ENCODE measurements around the gene RTN1.

The RTN1 gene

GRCh38 chr14:59769586-59769985, 101.0 kb downstream of the RTN1 start:
- TF ChIP-seq CTCF (IDR thresholded peaks at IDR 0.05): no peak

DNA sequence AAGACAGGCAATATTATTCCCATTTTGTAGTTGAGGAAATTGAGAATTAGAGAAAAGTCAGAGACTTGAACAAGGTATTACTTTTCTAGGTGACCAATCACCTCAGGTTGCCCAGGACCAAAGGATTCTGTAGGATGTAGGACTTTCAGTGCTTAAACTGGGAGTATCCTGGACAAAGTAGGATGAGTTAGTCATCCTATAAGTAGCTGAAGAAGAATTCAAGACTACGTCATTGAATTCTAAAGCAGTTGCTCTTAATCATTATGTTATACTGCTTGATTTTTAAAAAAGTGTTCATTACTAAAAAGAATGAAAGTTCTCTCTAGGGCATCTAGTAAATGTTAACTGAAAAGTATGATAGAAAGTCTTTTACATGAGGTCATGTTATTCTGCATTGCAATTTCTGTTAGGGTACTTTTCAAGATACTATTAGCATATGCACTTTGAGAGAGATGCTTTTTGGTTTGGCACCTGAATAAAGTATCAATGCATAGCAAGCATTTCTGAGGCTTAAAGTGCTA, 101.7 kb downstream of the RTN1 start:
- TF ChIP-seq CTCF (IDR thresholded peaks at IDR 0.05): no peak

DNA sequence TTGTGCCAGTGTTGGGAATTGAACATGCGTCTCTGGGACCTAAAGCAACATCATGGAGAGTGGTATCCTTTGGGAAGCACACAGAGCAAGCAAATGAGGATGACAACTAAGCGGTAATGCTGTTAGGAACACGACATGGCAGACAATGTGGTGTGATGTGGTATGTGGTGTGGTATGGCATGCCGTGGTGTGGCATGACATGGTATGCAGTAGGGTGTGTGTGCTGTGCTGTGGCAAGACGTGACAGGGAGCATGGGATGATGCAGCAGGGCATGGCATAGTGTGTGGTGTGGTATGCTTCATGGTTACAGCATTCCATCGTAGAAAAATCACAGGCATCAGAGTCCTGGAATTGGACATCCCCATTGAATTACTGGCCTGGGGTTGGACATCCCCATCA, 108.7 kb downstream of the RTN1 start:
- TF ChIP-seq CTCF (IDR thresholded peaks at IDR 0.05): no peak

GRCh38 chr14:59755409-59756135, 115.0 kb downstream of the RTN1 start:
- no peak for TF ChIP-seq CTCF (IDR thresholded peaks at IDR 0.05)

DNA sequence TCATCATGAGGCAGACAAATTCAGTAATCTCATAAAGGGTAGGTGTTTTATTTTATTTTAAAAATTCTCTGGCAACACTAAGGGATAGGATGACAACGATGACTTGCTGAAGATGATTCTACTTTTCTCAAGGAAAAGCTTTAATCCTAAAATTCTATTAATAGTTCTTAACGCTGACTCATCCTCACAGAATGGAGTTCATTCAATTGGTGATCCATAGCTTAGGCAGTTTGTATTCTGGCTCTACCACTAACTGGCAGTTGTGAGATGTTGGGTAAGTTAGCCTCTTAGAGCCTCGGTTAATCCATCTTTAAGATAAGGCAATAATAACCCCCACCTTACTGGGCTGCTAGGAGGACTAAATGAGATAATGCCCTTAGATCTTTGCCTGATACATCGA, 116.3 kb downstream of the RTN1 start:
- TF ChIP-seq CTCF (IDR thresholded peaks at IDR 0.05): no peak

GRCh38 chr14:59753512-59753911, 117.1 kb downstream of the RTN1 start:
- no peak for TF ChIP-seq CTCF (IDR thresholded peaks at IDR 0.05)

DNA sequence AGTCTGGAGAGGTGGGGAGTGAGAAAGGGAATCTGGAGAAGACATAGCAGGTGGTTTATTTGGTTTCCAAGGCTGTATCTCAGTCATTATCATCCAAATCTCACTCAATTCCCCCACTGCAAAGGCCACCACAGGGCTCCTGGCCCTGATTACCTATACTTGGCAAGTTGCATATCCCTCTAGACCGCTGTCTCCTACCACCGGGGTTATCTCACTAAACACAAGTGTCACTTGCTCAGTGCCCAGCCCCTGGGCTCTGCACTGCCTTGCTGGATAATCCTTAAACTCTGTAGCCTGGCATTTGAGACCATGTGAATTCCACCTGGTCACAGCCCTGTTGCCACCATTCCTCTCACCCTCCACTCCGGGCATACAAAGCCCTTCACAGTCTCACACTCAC, 119.0 kb downstream of the RTN1 start:
- no peak for TF ChIP-seq CTCF (IDR thresholded peaks at IDR 0.05)

- TF ChIP-seq CTCF (IDR thresholded peaks at IDR 0.05): no peak
Observed at GRCh38 chr14:59739794-59740193, 130.8 kb downstream of the RTN1 start.

Measured in LNCAP (cell line).